Keratinocyte (primary cell): ENCODE measurements around the gene ZNF581. TPM values are rescaled to one million over a fixed set of nuclear protein-coding genes. Genes with fewer than 3 reads are reported as not detected.

Source experiments
- DNase-seq: peaks from one replicate; pipeline ENCODE4 v3.0.0-alpha.2; 2011; ENCODE audit warnings: low read depth, missing footprints, low spot score
- FAIRE-seq: peaks from 2 replicates; lab custom pipeline; 2011; peaks lifted over from hg19 to GRCh38; lab: Jason Lieb, UNC
- H2AFZ ChIP-seq: 2 replicates; pipeline ENCODE4 v1.6.0; 2012; ENCODE audit warnings: low read length, control low read depth, inconsistent platforms; ENCODE audit not compliant: control insufficient read depth
- H3K27ac ChIP-seq: 2 replicates; pipeline ENCODE4 v1.5.1; 2011; ENCODE audit warnings: low read length; ENCODE audit not compliant: control insufficient read depth, insufficient read depth
- H3K27me3 ChIP-seq: 3 replicates; pipeline ENCODE4 v1.6.0; 2011; ENCODE audit warnings: low read length; ENCODE audit not compliant: control insufficient read depth, insufficient read depth; ENCODE audit errors: extremely low read depth
- H3K36me3 ChIP-seq, 2 experiments: 2 replicates in 1 of 2; 3 replicates in 1 of 2; pipeline ENCODE4 v1.5.1; 2011; ENCODE audit warnings: low read length in 2 of 2, mild to moderate bottlenecking in 1 of 2; ENCODE audit not compliant: control insufficient read depth in 2 of 2, insufficient read depth in 2 of 2; ENCODE audit errors: extremely low read depth in 1 of 2
- H3K4me1 ChIP-seq: 3 replicates; pipeline ENCODE4 v1.5.1; 2011; ENCODE audit warnings: low read length; ENCODE audit not compliant: control insufficient read depth, insufficient read depth; ENCODE audit errors: extremely low read depth
- H3K4me2 ChIP-seq: 3 replicates; pipeline ENCODE4 v1.6.0; 2011; ENCODE audit warnings: low read depth, low read length; ENCODE audit not compliant: control insufficient read depth, insufficient read depth; ENCODE audit errors: extremely low read depth
- H3K4me3 ChIP-seq, 3 experiments: fragments of 200-600 bp in 1 of 3; sonication (generic) in 1 of 3; 2 replicates in 2 of 3; 3 replicates in 1 of 3; pipeline ENCODE4 v1.5.1; 2011 to 2016; ENCODE audit warnings: low read length in 3 of 3, mild to moderate bottlenecking in 3 of 3, control low read depth in 2 of 3, inconsistent platforms in 1 of 3, low read depth in 1 of 3, mixed read lengths in 1 of 3, mixed run types in 1 of 3, moderate library complexity in 1 of 3; ENCODE audit not compliant: control insufficient read depth in 2 of 3, insufficient read depth in 2 of 3; ENCODE audit errors: extremely low read depth in 1 of 3
- H3K79me2 ChIP-seq: 2 replicates; pipeline ENCODE4 v1.6.0; 2012; ENCODE audit warnings: low read length; ENCODE audit not compliant: control insufficient read depth, insufficient read depth
- H3K9ac ChIP-seq: 3 replicates; pipeline ENCODE4 v1.6.0; 2011; ENCODE audit warnings: low read length; ENCODE audit not compliant: control insufficient read depth, insufficient read depth; ENCODE audit errors: extremely low read depth
- H3K9me1 ChIP-seq: 3 replicates; pipeline ENCODE4 v1.6.0; 2011; ENCODE audit warnings: low read length; ENCODE audit not compliant: control insufficient read depth, insufficient read depth; ENCODE audit errors: extremely low read depth
- H3K9me3 ChIP-seq: 2 replicates; pipeline ENCODE4 v1.5.1; 2012; ENCODE audit warnings: low read depth, low read length; ENCODE audit not compliant: control insufficient read depth
- H4K20me1 ChIP-seq: 3 replicates; pipeline ENCODE4 v1.6.0; 2011; ENCODE audit warnings: low read length; ENCODE audit not compliant: control insufficient read depth, insufficient read depth; ENCODE audit errors: extremely low read depth
- EZH2 ChIP-seq: IDR thresholded peaks from one replicate; pipeline ENCODE4 v1.6.1; 2012; ENCODE audit warnings: inconsistent platforms, mild to moderate bottlenecking, low read length, moderate library complexity
- dilution Hi-C: fragments of 300-500 bp; cut with MboI; formaldehyde crosslinking; loops from one replicate; pipeline ENCODE4 v1.7.0; 2020; ENCODE audit warnings: low sequenced_read_pairs; ENCODE audit not compliant: extremely low pct_ligation_motif_present
- polyA plus RNA-seq, 5 experiments: library from polyadenylated mRNA; depleted of rRNA in 3 of 5; stranded (reverse) in 3 of 5; stranded (forward) in 1 of 5; unstranded in 1 of 5; fragments of >200 nt; gene quantifications; 1 replicate in 1 of 5; 2 replicates in 3 of 5; 3 replicates in 1 of 5; pipeline versions ENCODE4 v1.2.1 to v1.2.3, GENCODE V29; 2011 to 2012; ENCODE audit warnings: missing spikeins in 2 of 5, low read depth in 1 of 5, low replicate concordance in 1 of 5
- TF ChIP-seq, protein P1 (sequence below), 3 experiments: IDR thresholded peaks in 1 of 3; conservative IDR thresholded peaks in 1 of 3; optimal IDR thresholded peaks in 1 of 3; 2 replicates in 2 of 3; 3 replicates in 1 of 3; pipeline versions ENCODE3 to v1.5.1; 2011; ENCODE audit warnings: low read length in 3 of 3, mild to moderate bottlenecking in 3 of 3, moderate library complexity in 2 of 3, control low read depth in 1 of 3, inconsistent platforms in 1 of 3; ENCODE audit not compliant: insufficient read depth in 2 of 3; ENCODE audit errors: extremely low read depth in 1 of 3

Gene ZNF581
- polyA plus RNA-seq, 1 donor (not counting 4 experiments of a cell fraction or from before 2014, with no cell fraction given): 14.8 TPM

DNA sequence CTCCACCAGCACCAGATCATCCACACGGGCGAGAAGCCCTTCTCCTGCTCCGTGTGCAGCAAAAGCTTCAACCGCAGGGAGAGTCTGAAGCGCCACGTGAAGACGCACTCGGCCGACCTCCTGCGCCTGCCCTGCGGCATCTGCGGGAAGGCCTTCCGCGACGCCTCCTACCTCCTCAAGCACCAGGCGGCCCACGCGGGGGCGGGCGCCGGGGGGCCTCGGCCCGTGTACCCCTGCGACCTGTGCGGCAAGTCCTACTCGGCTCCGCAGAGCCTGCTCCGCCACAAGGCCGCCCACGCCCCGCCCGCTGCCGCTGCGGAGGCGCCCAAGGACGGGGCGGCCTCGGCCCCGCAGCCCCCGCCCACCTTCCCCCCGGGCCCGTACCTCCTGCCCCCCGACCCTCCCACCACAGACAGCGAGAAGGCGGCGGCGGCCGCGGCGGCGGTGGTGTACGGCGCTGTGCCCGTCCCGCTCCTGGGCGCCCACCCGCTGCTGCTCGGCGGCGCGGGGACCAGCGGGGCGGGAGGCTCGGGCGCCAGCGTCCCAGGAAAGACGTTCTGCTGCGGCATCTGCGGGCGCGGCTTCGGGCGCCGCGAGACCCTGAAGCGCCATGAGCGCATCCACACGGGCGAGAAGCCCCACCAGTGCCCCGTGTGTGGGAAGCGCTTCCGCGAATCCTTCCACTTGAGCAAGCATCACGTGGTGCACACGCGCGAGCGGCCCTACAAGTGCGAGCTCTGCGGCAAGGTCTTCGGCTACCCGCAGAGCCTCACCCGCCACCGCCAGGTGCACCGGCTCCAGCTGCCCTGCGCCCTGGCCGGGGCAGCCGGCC, 28.5 kb upstream of the ZNF581 start:
- H3K27me3 ChIP-seq: no peaks in the 10 kb centered on the region
- no peak overlapping the region for H3K4me3 ChIP-seq
- H3K79me2 ChIP-seq: peaks cover 22% of the 10 kb centered on the region
- H4K20me1 ChIP-seq: no peaks in the 10 kb centered on the region
- H3K36me3 ChIP-seq: peaks cover 9 to 11% of the 10 kb centered on the region in 2 experiments
- H3K9ac ChIP-seq: no peak overlapping the region
- TF ChIP-seq EZH2: no peak
- TF ChIP-seq, protein P1, sequence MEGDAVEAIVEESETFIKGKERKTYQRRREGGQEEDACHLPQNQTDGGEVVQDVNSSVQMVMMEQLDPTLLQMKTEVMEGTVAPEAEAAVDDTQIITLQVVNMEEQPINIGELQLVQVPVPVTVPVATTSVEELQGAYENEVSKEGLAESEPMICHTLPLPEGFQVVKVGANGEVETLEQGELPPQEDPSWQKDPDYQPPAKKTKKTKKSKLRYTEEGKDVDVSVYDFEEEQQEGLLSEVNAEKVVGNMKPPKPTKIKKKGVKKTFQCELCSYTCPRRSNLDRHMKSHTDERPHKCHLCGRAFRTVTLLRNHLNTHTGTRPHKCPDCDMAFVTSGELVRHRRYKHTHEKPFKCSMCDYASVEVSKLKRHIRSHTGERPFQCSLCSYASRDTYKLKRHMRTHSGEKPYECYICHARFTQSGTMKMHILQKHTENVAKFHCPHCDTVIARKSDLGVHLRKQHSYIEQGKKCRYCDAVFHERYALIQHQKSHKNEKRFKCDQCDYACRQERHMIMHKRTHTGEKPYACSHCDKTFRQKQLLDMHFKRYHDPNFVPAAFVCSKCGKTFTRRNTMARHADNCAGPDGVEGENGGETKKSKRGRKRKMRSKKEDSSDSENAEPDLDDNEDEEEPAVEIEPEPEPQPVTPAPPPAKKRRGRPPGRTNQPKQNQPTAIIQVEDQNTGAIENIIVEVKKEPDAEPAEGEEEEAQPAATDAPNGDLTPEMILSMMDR (optimal IDR thresholded peaks at IDR 0.05 in 1 of 3, IDR thresholded peaks at IDR 0.05 in 1 of 3, conservative IDR thresholded peaks at IDR 0.05 in 1 of 3; ENCODE audit: extremely low read depth in 1 of 3, insufficient read depth in 2 of 3, low read length in 3 of 3): no peak
- H3K9me1 ChIP-seq: no peaks in the 10 kb centered on the region
- no peak overlapping the region for H2AFZ ChIP-seq
- DNase-seq: no peak
- dilution Hi-C loops: no loop called here
- no peaks in the 10 kb centered on the region for H3K9me3 ChIP-seq
- H3K27ac ChIP-seq: no peak overlapping the region
- no peaks in the 10 kb centered on the region for H3K4me1 ChIP-seq
- no peak for FAIRE-seq
- no peak overlapping the region for H3K4me2 ChIP-seq

GRCh38 chr19:55615543-55616394, 27.7 kb upstream of the ZNF581 start:
- FAIRE-seq (no peak), DNase-seq (no peak)
- Histone ChIP-seq H3K9ac (no peak overlapping the region), H3K4me1 (no peaks in the 10 kb centered on the region), H3K4me3 (no peak overlapping the region), H3K9me1 (no peaks in the 10 kb centered on the region), H3K79me2 (peaks cover 15% of the 10 kb centered on the region), H3K4me2 (no peak overlapping the region), H3K36me3 (peaks cover 5 to 9% of the 10 kb centered on the region in 2 experiments), H3K9me3 (no peaks in the 10 kb centered on the region), H2AFZ (no peak overlapping the region), H3K27me3 (no peaks in the 10 kb centered on the region), H3K27ac (no peak overlapping the region), H4K20me1 (peaks cover 3% of the 10 kb centered on the region)
- dilution Hi-C loops: no loop called here
- no peak for TF ChIP-seq EZH2
